HFFc6 (cell line): ENCODE results near the gene MOB2. TPM values are rescaled to one million over a fixed set of nuclear protein-coding genes. Genes with fewer than 3 reads are reported as not detected.

ENCODE experiments used
- DNase-seq: peaks from one replicate; pipeline ENCODE4 v3.0.0-alpha.2; 2018
- H3K27ac Mint-ChIP-seq: 2 replicates; pipeline ENCODE4 v1.8.0; 2020; ENCODE audit warnings: mild to moderate bottlenecking, mixed read lengths
- H3K27me3 Mint-ChIP-seq: 2 replicates; pipeline ENCODE4 v1.8.0; 2021; ENCODE audit warnings: mild to moderate bottlenecking, moderate library complexity, mixed read lengths; ENCODE audit not compliant: insufficient read depth
- H3K36me3 Mint-ChIP-seq: 2 replicates; pipeline ENCODE4 v1.8.0; 2021; ENCODE audit warnings: low read depth, mixed read lengths
- H3K4me1 Mint-ChIP-seq: 2 replicates; pipeline ENCODE4 v1.8.0; 2020; ENCODE audit warnings: low read depth, mixed read lengths
- H3K4me3 Mint-ChIP-seq: 2 replicates; pipeline ENCODE4 v1.8.0; 2020; ENCODE audit warnings: mild to moderate bottlenecking, moderate library complexity, mixed read lengths
- H3K9me3 Mint-ChIP-seq: 2 replicates; pipeline ENCODE4 v1.8.0; 2020; ENCODE audit warnings: mild to moderate bottlenecking, mixed read lengths
- total RNA-seq, 6 experiments: library from RNA; stranded (reverse); fragmentation: NEBNext Ultra II Directional; extraction: Animal tissue kit (Norgen Biotek cat#: 25700); gene quantifications; 2 replicates in 1 of 6; 3 replicates in 5 of 6; pipeline ENCODE4 v1.2.3, GENCODE V29; 2021
- TF ChIP-seq, protein P1 (sequence below): fragments of 200-600 bp; sonication (generic); IDR thresholded peaks from 2 replicates; pipeline ENCODE4 v1.5.0; 2021; ENCODE audit warnings: antibody characterized with exemption, mild to moderate bottlenecking

Gene MOB2
- total RNA-seq, 6 experiments from 2014 or later, result 19.6 to 27.4 (median 21.4) TPM

DNA sequence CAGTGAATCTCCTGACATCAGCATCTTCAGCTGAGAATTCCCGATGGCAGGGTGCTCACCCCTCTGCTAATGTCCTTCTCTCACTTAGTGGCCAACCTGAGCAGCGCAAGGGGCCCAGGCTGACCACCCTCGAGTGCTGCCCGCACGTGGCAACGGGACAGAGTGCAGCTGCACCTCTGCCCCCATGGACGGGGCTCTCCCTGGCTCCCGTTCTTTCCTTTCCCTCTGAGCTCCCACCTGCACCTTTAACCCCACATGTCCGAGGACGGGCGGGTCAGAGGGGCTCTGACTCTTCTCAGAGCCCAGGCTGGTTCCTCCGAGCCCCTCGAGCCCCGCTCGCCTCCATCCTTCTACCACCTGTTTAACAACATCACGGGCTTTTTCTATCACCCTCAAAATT lies 19.8 kb downstream of the MOB2 start:
- DNase-seq, result no peak
- TF ChIP-seq, protein P1, sequence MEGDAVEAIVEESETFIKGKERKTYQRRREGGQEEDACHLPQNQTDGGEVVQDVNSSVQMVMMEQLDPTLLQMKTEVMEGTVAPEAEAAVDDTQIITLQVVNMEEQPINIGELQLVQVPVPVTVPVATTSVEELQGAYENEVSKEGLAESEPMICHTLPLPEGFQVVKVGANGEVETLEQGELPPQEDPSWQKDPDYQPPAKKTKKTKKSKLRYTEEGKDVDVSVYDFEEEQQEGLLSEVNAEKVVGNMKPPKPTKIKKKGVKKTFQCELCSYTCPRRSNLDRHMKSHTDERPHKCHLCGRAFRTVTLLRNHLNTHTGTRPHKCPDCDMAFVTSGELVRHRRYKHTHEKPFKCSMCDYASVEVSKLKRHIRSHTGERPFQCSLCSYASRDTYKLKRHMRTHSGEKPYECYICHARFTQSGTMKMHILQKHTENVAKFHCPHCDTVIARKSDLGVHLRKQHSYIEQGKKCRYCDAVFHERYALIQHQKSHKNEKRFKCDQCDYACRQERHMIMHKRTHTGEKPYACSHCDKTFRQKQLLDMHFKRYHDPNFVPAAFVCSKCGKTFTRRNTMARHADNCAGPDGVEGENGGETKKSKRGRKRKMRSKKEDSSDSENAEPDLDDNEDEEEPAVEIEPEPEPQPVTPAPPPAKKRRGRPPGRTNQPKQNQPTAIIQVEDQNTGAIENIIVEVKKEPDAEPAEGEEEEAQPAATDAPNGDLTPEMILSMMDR, result no peak
- peaks cover 4% of the 10 kb centered on the region for H3K27me3 Mint-ChIP-seq
- H3K9me3 Mint-ChIP-seq, result no peaks in the 10 kb centered on the region
- no peak overlapping the region for H3K27ac Mint-ChIP-seq
- no peaks in the 10 kb centered on the region for H3K4me1 Mint-ChIP-seq
- H3K4me3 Mint-ChIP-seq, result no peak overlapping the region
- H3K36me3 Mint-ChIP-seq, result no peaks in the 10 kb centered on the region

DNA sequence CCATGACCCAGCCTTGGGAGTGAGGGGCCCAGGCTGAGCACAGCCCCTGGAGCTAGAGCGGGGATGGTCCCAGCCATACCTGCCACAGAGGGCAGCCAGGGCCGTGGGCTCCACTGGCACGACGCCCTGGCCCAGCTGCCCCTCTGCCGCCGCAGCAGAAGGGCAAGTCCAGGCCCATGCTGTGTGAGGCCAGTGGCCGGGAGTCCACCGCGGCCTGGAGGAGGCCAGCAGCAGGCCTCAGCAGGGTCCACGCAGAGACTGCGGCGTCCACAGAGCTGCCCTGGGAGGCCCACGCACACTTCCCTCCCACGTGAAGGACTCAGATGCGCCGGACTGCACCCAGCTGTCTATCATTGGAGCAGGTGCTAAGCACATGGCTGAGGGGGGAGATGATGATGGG lies 23.5 kb downstream of the MOB2 start:
- Mint-ChIP-seq H3K27ac (no peak overlapping the region), H3K4me3 (no peak overlapping the region), H3K27me3 (peaks cover 4% of the 10 kb centered on the region), H3K4me1 (no peaks in the 10 kb centered on the region), H3K9me3 (no peaks in the 10 kb centered on the region), H3K36me3 (no peaks in the 10 kb centered on the region)
- DNase-seq, result no peak
- TF ChIP-seq, protein P1, result no peak

DNA sequence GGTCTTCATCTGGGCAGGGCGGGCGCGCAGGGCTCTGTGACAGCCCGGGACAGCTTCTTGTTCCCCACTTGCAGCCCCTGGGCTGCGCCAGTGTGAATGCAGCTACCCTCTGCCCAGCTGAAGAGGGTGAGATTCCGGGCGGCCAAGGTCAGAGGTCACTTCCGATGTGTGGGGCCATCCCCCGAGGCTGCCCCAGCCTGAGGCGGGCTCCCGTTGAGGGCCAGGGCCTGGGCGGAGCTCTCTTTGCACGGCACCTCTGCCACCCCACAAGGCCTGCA lies 23.9 kb downstream of the MOB2 start:
- no peak for DNase-seq
- Mint-ChIP-seq H3K36me3 (no peaks in the 10 kb centered on the region), H3K27me3 (peaks cover 4% of the 10 kb centered on the region), H3K4me3 (no peak overlapping the region), H3K27ac (no peak overlapping the region), H3K9me3 (no peaks in the 10 kb centered on the region), H3K4me1 (no peaks in the 10 kb centered on the region)
- TF ChIP-seq, protein P1, result no peak

DNA sequence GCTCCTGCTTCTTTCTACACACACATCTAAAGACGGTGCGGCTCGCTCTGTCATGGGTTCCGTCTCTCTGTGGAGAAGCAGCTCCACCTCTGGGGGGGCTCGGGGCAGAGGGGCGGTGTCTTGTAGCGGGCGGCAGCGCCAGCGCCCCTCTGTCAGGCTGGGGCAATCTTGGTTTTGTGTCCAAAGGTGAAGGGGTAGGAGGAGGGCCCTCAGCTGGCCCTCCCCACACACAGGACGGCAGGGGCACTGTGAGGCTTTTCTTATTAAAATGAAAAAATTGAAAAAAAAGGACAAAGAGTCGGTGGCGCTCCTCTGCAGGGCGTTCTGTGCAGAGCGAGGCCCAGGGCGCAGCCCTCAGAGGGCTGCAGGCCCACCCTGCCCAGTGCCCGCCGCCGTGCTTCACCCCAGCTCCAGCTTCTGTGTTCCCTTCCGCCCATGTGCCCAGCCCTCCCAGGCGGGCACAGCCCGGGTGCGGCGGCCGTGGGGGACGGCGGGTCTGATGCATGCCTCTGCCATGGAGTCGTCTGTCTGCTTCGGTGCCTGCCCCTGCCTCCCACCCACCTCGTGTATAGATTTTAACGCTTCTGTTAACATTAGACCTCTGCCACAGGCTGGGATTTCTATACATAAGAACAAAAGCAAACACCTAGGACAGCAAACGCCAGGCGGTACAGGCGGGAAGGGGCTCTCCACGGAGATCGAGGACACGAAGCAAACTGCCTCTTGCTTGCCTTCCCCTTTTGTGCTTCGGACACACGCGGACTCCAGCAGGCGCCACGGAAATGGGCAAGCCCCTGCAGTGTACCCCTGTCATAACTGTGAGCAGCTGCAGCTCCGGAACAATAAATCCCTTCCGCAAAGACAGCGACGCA lies 24.5 kb downstream of the MOB2 start:
- Mint-ChIP-seq H3K27me3 (peaks cover 4% of the 10 kb centered on the region; the same call in 1 of the 2 replicates), H3K4me3 (no peak overlapping the region), H3K27ac (no peak overlapping the region), H3K36me3 (no peaks in the 10 kb centered on the region), H3K4me1 (no peaks in the 10 kb centered on the region), H3K9me3 (no peaks in the 10 kb centered on the region)
- no peak for DNase-seq
- TF ChIP-seq, protein P1, result no peak

DNA sequence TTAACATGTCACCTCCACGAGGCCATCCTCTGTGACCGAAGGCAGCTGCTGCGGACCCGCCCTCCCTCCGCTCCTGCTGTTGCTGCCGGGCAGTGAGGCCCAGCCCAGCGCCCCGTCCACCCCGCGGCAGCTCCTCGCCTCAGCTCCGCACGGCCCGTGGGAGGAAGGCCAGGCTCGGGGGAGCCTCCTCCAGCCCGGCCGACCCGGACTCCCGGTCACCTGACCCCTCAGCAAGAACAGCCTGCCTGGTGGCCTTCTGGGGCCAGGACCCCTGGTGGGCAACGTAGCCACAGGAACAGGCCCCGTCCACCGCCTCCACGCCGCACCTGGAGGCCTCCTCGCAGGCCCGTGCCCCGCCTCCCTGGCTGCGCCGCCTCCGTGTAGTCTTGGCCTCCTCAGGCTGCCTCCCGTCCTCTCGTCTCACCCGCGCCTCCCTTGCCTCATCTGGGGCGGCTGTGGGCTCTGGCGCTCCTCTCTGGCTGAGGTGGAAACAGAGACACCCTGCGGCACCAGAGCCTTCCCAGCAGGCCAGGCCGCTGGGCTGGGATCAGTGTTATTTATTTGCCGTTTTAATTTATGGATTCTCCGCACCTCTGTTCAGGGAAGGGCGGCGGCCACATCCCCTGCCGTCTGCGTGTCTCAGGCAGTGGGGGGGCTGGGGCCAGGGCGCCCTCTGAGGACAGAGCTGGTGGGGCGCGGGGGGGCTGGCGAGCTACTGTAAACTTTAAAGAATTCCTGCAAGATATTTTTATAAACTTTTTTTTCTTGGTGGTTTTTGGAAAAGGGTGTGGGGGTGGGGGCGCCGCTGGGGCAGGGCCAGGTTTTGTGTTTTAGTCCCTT lies 25.4 kb downstream of the MOB2 start:
- no peaks in the 10 kb centered on the region for H3K4me1 Mint-ChIP-seq
- no peaks in the 10 kb centered on the region for H3K36me3 Mint-ChIP-seq
- H3K4me3 Mint-ChIP-seq, result no peak overlapping the region
- H3K27me3 Mint-ChIP-seq, result peaks cover 1% of the 10 kb centered on the region; the same call in 1 of the 2 replicates
- H3K27ac Mint-ChIP-seq, result no peak overlapping the region
- TF ChIP-seq, protein P1, result no peak
- H3K9me3 Mint-ChIP-seq, result no peaks in the 10 kb centered on the region
- DNase-seq, result no peak
